C4-2B (cell line): ENCODE measurements around the gene TAF15.

ENCODE experiments used
- CTCF ChIP-seq: fragments of 450-650 bp; conservative IDR thresholded peaks from 2 replicates; pipeline ENCODE4 v1.5.1; 2017; ENCODE audit warnings: mild to moderate bottlenecking
- ZFX ChIP-seq: fragments of 450-650 bp; IDR thresholded peaks from 2 replicates; pipeline ENCODE4 v1.6.1; 2017

- no peak for TF ChIP-seq CTCF
- TF ChIP-seq ZFX, result no peak
Observed at GRCh38 chr17:35790841-35791240, 18.4 kb upstream of the TAF15 start.
